PC-9 (cell line): ENCODE results near the gene CA11. TPM values are rescaled to one million over a fixed set of nuclear protein-coding genes. Genes with fewer than 3 reads are reported as not detected.
"Not testable (repeated sequence)": the region's sequence is repeated elsewhere in the genome, so short reads cannot be mapped to it uniquely, and the experiment has no call there.

Experiments used
- BruUV-seq: library from RNA; stranded (reverse); fragments of 400-500 nt; replicated peaks from 2 replicates; lab custom pipeline; 2021; lab: Mats Ljungman, UMichigan
- CTCF ChIA-PET: fragments of 300-600 bp; sonication (Branson Sonifier 250); formaldehyde crosslinking; loops from one replicate; lab custom pipeline; 2022; ENCODE audit warnings: antibody characterized with exemption; lab: Charles Lee
- POLR2A ChIA-PET: fragments of 300-600 bp; sonication (Branson Sonifier 250); formaldehyde crosslinking; loops from one replicate; lab custom pipeline; 2022; ENCODE audit warnings: antibody characterized with exemption; ENCODE audit not compliant: unreplicated experiment; lab: Charles Lee
- DNase-seq, 2 experiments: peaks; one replicate each; pipeline versions ENCODE4 v3.0.0 to v3.0.0-alpha.2; 2015 to 2022; ENCODE audit warnings: mixed read lengths in 1 of 2
- H2AFZ ChIP-seq: fragments of 200-600 bp; sonication (generic); 2 replicates; pipeline ENCODE4 v1.8.1; 2017; ENCODE audit warnings: antibody characterized with exemption
- H3F3A ChIP-seq: fragments of 200-600 bp; sonication (generic); 2 replicates; pipeline ENCODE4 v1.8.1; 2017; ENCODE audit warnings: antibody characterized with exemption, mild to moderate bottlenecking, low read depth; ENCODE audit not compliant: insufficient read depth
- H3K27ac ChIP-seq: fragments of 200-600 bp; sonication (generic); 2 replicates; pipeline ENCODE4 v1.6.1; 2016; ENCODE audit warnings: mixed run types
- H3K27me3 ChIP-seq: fragments of 200-600 bp; sonication (generic); 2 replicates; pipeline ENCODE4 v1.6.1; 2016; ENCODE audit warnings: low read depth, mixed run types; ENCODE audit not compliant: insufficient read depth
- H3K36me3 ChIP-seq: fragments of 200-600 bp; sonication (generic); 2 replicates; pipeline ENCODE4 v1.6.1; 2016; ENCODE audit warnings: low read depth, mixed run types
- H3K4me1 ChIP-seq: fragments of 200-600 bp; sonication (generic); replicated peaks from 2 replicates; pipeline ENCODE4 v1.6.1; 2016; ENCODE audit warnings: mixed run types; ENCODE audit not compliant: insufficient read depth
- H3K4me2 ChIP-seq: fragments of 200-600 bp; sonication (generic); 2 replicates; pipeline ENCODE4 v1.6.1; 2017; ENCODE audit warnings: mixed run types
- H3K4me3 ChIP-seq: fragments of 200-600 bp; sonication (generic); 2 replicates; pipeline ENCODE4 v1.6.1; 2016; ENCODE audit warnings: mixed run types
- H3K79me2 ChIP-seq: fragments of 200-600 bp; sonication (generic); 2 replicates; pipeline ENCODE4 v1.6.1; 2017; ENCODE audit warnings: low read depth, mixed run types
- H3K9me2 ChIP-seq: fragments of 200-600 bp; sonication (generic); 2 replicates; pipeline ENCODE4 v1.8.1; 2017; ENCODE audit warnings: mild to moderate bottlenecking; ENCODE audit not compliant: insufficient read depth
- H3K9me3 ChIP-seq: fragments of 200-600 bp; sonication (generic); 2 replicates; pipeline ENCODE4 v1.8.1; 2016; ENCODE audit warnings: low read depth; ENCODE audit not compliant: insufficient read depth
- H4K20me1 ChIP-seq: fragments of 200-600 bp; sonication (generic); 2 replicates; pipeline ENCODE4 v1.8.1; 2017; ENCODE audit not compliant: insufficient read depth
- EZH2 ChIP-seq: fragments of 200-600 bp; sonication (generic); IDR thresholded peaks from 2 replicates; pipeline ENCODE4 v1.8.0; 2017; ENCODE audit warnings: antibody characterized with exemption, low read depth
- intact Hi-C: fragments of 100-400 bp; cut with micrococcal nuclease; formaldehyde crosslinking; loops from one replicate; pipeline ENCODE4 v1.10.0; 2022; ENCODE audit not compliant: unreplicated experiment
- total RNA-seq: library from RNA; stranded (reverse); gene quantifications from 2 replicates; pipeline ENCODE4 v1.2.3, GENCODE V29; 2021
- TF ChIP-seq, protein P1 (sequence below): fragments of 200-600 bp; sonication (generic); conservative IDR thresholded peaks from 2 replicates; pipeline ENCODE4 v1.6.1; 2017; ENCODE audit warnings: mixed run types, antibody characterized with exemption, mild to moderate bottlenecking, moderate library complexity

CA11 gene
- total RNA-seq, 1 experiment from 2014 or later, result 11.0 TPM

DNA sequence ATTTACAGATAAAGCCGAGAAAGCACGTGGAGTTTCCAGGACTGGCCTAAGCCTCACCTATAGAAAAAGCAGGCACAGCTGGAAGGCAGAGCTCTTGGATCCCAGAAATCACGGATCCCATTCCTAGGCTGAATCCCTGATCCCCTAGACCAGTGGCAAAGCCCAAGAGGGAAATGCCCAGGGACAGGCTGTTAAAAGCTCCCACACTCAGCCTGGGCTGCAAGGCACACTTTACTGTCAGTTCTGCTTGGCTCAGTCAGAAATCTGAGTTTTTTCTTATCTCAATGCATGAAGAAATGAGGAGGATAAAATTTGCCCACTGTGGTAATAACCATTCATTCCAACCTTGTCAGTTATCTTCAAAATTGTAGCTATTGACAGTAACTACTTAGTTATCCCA, 41.8 kb upstream of the CA11 start:
- Histone ChIP-seq H3K9me2 (no peaks in the 10 kb centered on the region), H3K27me3 (no peaks in the 10 kb centered on the region), H3K4me1 (peaks cover 25% of the 10 kb centered on the region), H3K79me2 (no peaks in the 10 kb centered on the region), H3K4me3 (no peak overlapping the region), H3K4me2 (no peak overlapping the region), H3K27ac (no peak overlapping the region), H3F3A (peaks cover 17% of the 10 kb centered on the region), H3K36me3 (no peaks in the 10 kb centered on the region), H3K9me3 (no peaks in the 10 kb centered on the region), H4K20me1 (no peaks in the 10 kb centered on the region), H2AFZ (no peak overlapping the region)
- intact Hi-C loops, result no loop called here
- BruUV-seq, result no TSS peak
- POLR2A ChIA-PET, result no interaction called here
- DNase-seq, result no peak
- CTCF ChIA-PET, result no interaction called here
- TF ChIP-seq EZH2, result no peak
- TF ChIP-seq, protein P1, sequence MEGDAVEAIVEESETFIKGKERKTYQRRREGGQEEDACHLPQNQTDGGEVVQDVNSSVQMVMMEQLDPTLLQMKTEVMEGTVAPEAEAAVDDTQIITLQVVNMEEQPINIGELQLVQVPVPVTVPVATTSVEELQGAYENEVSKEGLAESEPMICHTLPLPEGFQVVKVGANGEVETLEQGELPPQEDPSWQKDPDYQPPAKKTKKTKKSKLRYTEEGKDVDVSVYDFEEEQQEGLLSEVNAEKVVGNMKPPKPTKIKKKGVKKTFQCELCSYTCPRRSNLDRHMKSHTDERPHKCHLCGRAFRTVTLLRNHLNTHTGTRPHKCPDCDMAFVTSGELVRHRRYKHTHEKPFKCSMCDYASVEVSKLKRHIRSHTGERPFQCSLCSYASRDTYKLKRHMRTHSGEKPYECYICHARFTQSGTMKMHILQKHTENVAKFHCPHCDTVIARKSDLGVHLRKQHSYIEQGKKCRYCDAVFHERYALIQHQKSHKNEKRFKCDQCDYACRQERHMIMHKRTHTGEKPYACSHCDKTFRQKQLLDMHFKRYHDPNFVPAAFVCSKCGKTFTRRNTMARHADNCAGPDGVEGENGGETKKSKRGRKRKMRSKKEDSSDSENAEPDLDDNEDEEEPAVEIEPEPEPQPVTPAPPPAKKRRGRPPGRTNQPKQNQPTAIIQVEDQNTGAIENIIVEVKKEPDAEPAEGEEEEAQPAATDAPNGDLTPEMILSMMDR, result no peak

DNA sequence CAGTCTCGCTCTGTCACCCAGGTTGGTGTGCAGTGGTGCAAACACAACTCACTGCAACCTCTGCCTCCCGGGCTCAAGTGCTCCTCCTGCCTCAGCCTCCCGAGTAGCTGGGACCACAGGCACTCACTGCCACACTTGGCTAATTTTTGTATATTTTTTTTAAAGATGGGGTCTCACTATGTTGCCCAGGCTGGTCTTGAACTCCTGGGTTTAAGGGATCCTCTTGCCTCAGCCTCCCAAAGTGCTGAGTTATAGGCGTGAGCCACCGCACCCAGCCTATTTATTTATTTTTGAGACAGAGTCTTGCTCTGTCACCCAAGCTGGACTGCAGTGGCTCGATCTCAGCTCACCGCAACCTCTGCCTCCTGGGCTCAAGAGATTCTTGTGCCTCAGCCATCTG, 40.6 kb upstream of the CA11 start:
- H3K27ac ChIP-seq, intact Hi-C loops, H3K27me3 ChIP-seq, H2AFZ ChIP-seq, H3K79me2 ChIP-seq, BruUV-seq, H3K9me2 ChIP-seq, POLR2A ChIA-PET, H3K36me3 ChIP-seq, H3K4me2 ChIP-seq, CTCF ChIA-PET, H3K4me3 ChIP-seq, H4K20me1 ChIP-seq, DNase-seq, H3K9me3 ChIP-seq: not testable (repeated sequence)
- H3K4me1 ChIP-seq, result peaks cover 25% of the 10 kb centered on the region
- H3F3A ChIP-seq, result peaks cover 17% of the 10 kb centered on the region

DNA sequence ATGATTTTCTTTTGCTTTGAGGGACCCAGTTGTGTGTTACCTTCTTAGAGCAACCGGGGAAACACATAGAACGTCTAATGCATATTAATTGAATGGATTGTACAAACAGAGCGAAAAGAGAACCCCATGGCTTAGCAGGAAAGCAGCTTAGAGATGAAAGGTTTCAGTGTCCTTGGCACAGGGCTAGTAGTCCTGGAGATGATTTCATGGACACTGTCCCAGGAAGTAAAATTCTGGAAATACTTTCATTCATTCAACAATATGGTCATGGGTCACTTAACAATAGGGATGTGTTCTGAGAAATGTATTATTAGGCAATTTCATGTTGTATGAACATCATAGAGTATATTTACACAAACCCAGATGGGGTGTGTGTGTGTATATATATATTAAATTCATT, 40.1 kb upstream of the CA11 start:
- Histone ChIP-seq H3K4me2 (peak overlapping the region; percentile 34; the same call in 1 of the 2 replicates), H3F3A (peaks cover 17% of the 10 kb centered on the region), H3K79me2 (no peaks in the 10 kb centered on the region), H3K4me3 (no peak overlapping the region), H2AFZ (no peak overlapping the region), H3K4me1 (peaks cover 25% of the 10 kb centered on the region), H3K36me3 (no peaks in the 10 kb centered on the region), H3K27me3 (no peaks in the 10 kb centered on the region), H4K20me1 (no peaks in the 10 kb centered on the region), H3K9me2 (no peaks in the 10 kb centered on the region), H3K9me3 (no peaks in the 10 kb centered on the region), H3K27ac (no peak overlapping the region)
- CTCF ChIA-PET, result no interaction called here
- no peak for DNase-seq
- TF ChIP-seq, protein P1, result no peak
- TF ChIP-seq EZH2, result no peak
- no TSS peak for BruUV-seq
- POLR2A ChIA-PET, result no interaction called here
- intact Hi-C loops, result no loop called here

DNA sequence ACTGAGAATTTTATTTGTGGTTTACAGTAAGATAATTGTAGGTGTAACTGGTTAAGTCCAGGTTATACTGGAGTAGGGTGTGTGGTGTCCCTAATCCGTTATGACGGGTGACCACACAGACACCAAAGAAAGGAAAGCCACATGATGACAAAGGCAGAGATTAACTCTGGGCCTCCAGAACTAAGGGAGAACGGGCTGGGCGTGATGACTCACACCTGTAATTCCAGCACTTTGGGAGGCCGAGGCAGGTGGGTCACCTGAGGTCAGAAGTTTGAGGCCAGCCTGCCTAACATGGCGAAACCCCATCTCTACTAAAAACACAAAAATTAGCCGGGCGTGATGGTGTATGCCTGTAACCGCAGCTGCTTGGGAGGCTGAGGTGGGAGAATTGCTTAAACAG, 39.6 kb upstream of the CA11 start:
- CTCF ChIA-PET, result interaction anchor here (0.6 kb wide), 1 partner anchor 543 kb away, joined by 3 read pairs; no protein-coding TSS in a partner anchor
- H3K4me2 ChIP-seq, result peak overlapping the region; percentile 34; the same call in 1 of the 2 replicates

More for the DNA sequence above, 39.6 kb upstream of the CA11 start:
- intact Hi-C loops, result no loop called here
- Histone ChIP-seq H3K27me3 (no peaks in the 10 kb centered on the region), H4K20me1 (no peaks in the 10 kb centered on the region), H3K4me1 (peaks cover 25% of the 10 kb centered on the region), H3K9me3 (no peaks in the 10 kb centered on the region), H3K4me3 (no peak overlapping the region), H3K9me2 (no peaks in the 10 kb centered on the region), H3K36me3 (no peaks in the 10 kb centered on the region), H3K79me2 (no peaks in the 10 kb centered on the region), H2AFZ (no peak overlapping the region), H3K27ac (no peak overlapping the region), H3F3A (peaks cover 17% of the 10 kb centered on the region)
- no TSS peak for BruUV-seq
- TF ChIP-seq, protein P1, result no peak
- no peak for TF ChIP-seq EZH2
- peak; percentile 76 to 79 for DNase-seq
- POLR2A ChIA-PET, result no interaction called here
